HG02981 (cell line): ENCODE measurements around the gene CRYBG1.

Source experiments
- ATAC-seq: cut with Tn5 transposase; IDR thresholded peaks from one replicate; pipeline ENCODE4 v1.9.1; 2021; ENCODE audit warnings: mild to moderate bottlenecking, moderate library complexity; ENCODE audit not compliant: unreplicated experiment

The CRYBG1 gene

GRCh38 chr6:106620931-106621672, 260.6 kb downstream of the CRYBG1 start:
- ATAC-seq, result no peak
